Muscle of leg (tissue), 11 donors: Measurements from ENCODE around the gene ZFAND3. TPM values are rescaled to one million over a fixed set of nuclear protein-coding genes. Genes with fewer than 3 reads are reported as not detected.

ENCODE experiments used
- DNase-seq: peaks from one replicate; pipeline ENCODE4 v3.0.0; 2013
- H3K27ac ChIP-seq: one replicate; pipeline ENCODE4 v1.5.1; 2013; ENCODE audit warnings: mild to moderate bottlenecking, low read length, control low read depth
- H3K27me3 ChIP-seq: one replicate; pipeline ENCODE4 v1.6.1; 2013; ENCODE audit warnings: low read length; ENCODE audit not compliant: control insufficient read depth, insufficient read depth
- H3K36me3 ChIP-seq: one replicate; pipeline ENCODE4 v1.6.1; 2013; ENCODE audit warnings: low read length; ENCODE audit not compliant: control insufficient read depth, insufficient read depth
- H3K4me1 ChIP-seq: one replicate; pipeline ENCODE4 v1.6.1; 2013; ENCODE audit warnings: low read length; ENCODE audit not compliant: control insufficient read depth, insufficient read depth
- H3K4me3 ChIP-seq: one replicate; pipeline ENCODE4 v1.5.1; 2013; ENCODE audit warnings: low read length, control low read depth
- H3K9me3 ChIP-seq: replicated peaks from 2 replicates; pipeline ENCODE4 v1.6.1; 2013; ENCODE audit warnings: low read depth, low read length; ENCODE audit not compliant: control insufficient read depth
- WGBS: methylation state at CpG from one replicate; pipeline ENCODE4 v1.1.5; 2013; ENCODE audit warnings: missing lambda C conversion rate; ENCODE audit not compliant: insufficient coverage; 5-methylcytosine and 5-hydroxymethylcytosine counted together
- polyA plus RNA-seq, 8 donors: library from polyadenylated mRNA; unstranded; fragments of 120-200 nt; gene quantifications; one replicate each; pipeline versions ENCODE4 v1.2.1 to v1.2.3, GENCODE V29; 2013; ENCODE audit warnings: inconsistent platforms in 1 of 8, low replicate concordance in 1 of 8; ENCODE audit not compliant: insufficient read length in 8 of 8, insufficient read depth in 1 of 8
- total RNA-seq: library from RNA; stranded (reverse); fragments of 120-200 nt; gene quantifications from one replicate; pipeline ENCODE4 v1.2.4, GENCODE V29; 2013

The ZFAND3 gene
- total and polyA plus RNA-seq, 9 donors, result 13.8 to 92.1 (median 83.8) TPM

- H3K27me3 ChIP-seq, result no peaks in the 10 kb centered on the region
- peaks cover 13% of the 10 kb centered on the region for H3K36me3 ChIP-seq
- H3K9me3 ChIP-seq, result peaks cover 5% of the 10 kb centered on the region
- no peak overlapping the region for H3K4me3 ChIP-seq
- H3K4me1 ChIP-seq, result peaks cover 10% of the 10 kb centered on the region
- H3K27ac ChIP-seq, result peak overlapping the region; percentile 17
- DNase-seq, result peak; percentile 90
Measured at GRCh38 chr6:38131527-38131965, 312.0 kb downstream of the ZFAND3 start.

- DNase-seq, result no peak
- Histone ChIP-seq H3K27me3 (no peaks in the 10 kb centered on the region), H3K9me3 (peaks cover 2% of the 10 kb centered on the region), H3K4me3 (no peak overlapping the region), H3K36me3 (peaks cover 10% of the 10 kb centered on the region), H3K4me1 (peaks cover 10% of the 10 kb centered on the region), H3K27ac (no peak overlapping the region)
- 90% methylated on average over 3 of the region's 7 CpGs for WGBS
Measured at GRCh38 chr6:38133932-38134703, 314.6 kb downstream of the ZFAND3 start.

GRCh38 chr6:38134704-38135088, 315.2 kb downstream of the ZFAND3 start:
- Histone ChIP-seq H3K27ac (no peak overlapping the region), H3K4me3 (no peak overlapping the region), H3K9me3 (no peaks in the 10 kb centered on the region), H3K36me3 (peaks cover 11% of the 10 kb centered on the region), H3K27me3 (no peaks in the 10 kb centered on the region), H3K4me1 (peaks cover 10% of the 10 kb centered on the region)
- WGBS, result 91% methylated on average over 2 of the region's 4 CpGs
- DNase-seq, result no peak

- 85% methylated on average over 2 of the region's 4 CpGs for WGBS
- H3K27me3 ChIP-seq, result no peaks in the 10 kb centered on the region
- peaks cover 16% of the 10 kb centered on the region for H3K36me3 ChIP-seq
- no peak overlapping the region for H3K27ac ChIP-seq
- DNase-seq, result no peak
- H3K4me3 ChIP-seq, result no peak overlapping the region
- H3K4me1 ChIP-seq, result peaks cover 8% of the 10 kb centered on the region
- H3K9me3 ChIP-seq, result peaks cover 4% of the 10 kb centered on the region
Measured at GRCh38 chr6:38136547-38136946, 317.0 kb downstream of the ZFAND3 start.

- H3K4me3 ChIP-seq, result no peak overlapping the region
- H3K27ac ChIP-seq, result no peak overlapping the region
- H3K9me3 ChIP-seq, result peaks cover 4% of the 10 kb centered on the region
- H3K27me3 ChIP-seq, result no peaks in the 10 kb centered on the region
- DNase-seq, result no peak
- WGBS, result 69% methylated on average over 3 of the region's 8 CpGs
- peaks cover 12% of the 10 kb centered on the region for H3K36me3 ChIP-seq
- H3K4me1 ChIP-seq, result peaks cover 6% of the 10 kb centered on the region
Measured at GRCh38 chr6:38137608-38138265, 318.2 kb downstream of the ZFAND3 start.

GRCh38 chr6:38138374-38138773, 318.8 kb downstream of the ZFAND3 start:
- peaks cover 12% of the 10 kb centered on the region for H3K36me3 ChIP-seq
- H3K9me3 ChIP-seq, result peaks cover 4% of the 10 kb centered on the region
- no peak for DNase-seq
- peaks cover 11% of the 10 kb centered on the region for H3K4me1 ChIP-seq
- H3K4me3 ChIP-seq, result no peak overlapping the region
- no peak overlapping the region for H3K27ac ChIP-seq
- H3K27me3 ChIP-seq, result no peaks in the 10 kb centered on the region
- 96% methylated on average over 4 of the region's 5 CpGs for WGBS

- DNase-seq, result no peak
- no peaks in the 10 kb centered on the region for H3K27me3 ChIP-seq
- H3K4me1 ChIP-seq, result peaks cover 9% of the 10 kb centered on the region
- H3K4me3 ChIP-seq, result no peak overlapping the region
- WGBS, result 60% methylated on average over 1 of the region's 4 CpGs
- no peak overlapping the region for H3K27ac ChIP-seq
- peaks cover 4% of the 10 kb centered on the region for H3K9me3 ChIP-seq
- peaks cover 15% of the 10 kb centered on the region for H3K36me3 ChIP-seq
Measured at GRCh38 chr6:38141085-38141484, 321.6 kb downstream of the ZFAND3 start.

GRCh38 chr6:38141716-38142115, 322.2 kb downstream of the ZFAND3 start:
- H3K36me3 ChIP-seq, result peaks cover 15% of the 10 kb centered on the region
- H3K9me3 ChIP-seq, result peaks cover 4% of the 10 kb centered on the region
- DNase-seq, result no peak
- no peaks in the 10 kb centered on the region for H3K27me3 ChIP-seq
- H3K27ac ChIP-seq, result no peak overlapping the region
- H3K4me1 ChIP-seq, result peaks cover 9% of the 10 kb centered on the region
- no peak overlapping the region for H3K4me3 ChIP-seq
- WGBS, result 88% methylated on average over 6 of the region's 6 CpGs

GRCh38 chr6:38142178-38142902, 322.8 kb downstream of the ZFAND3 start:
- DNase-seq, result no peak
- Histone ChIP-seq H3K27ac (no peak overlapping the region), H3K9me3 (peaks cover 4% of the 10 kb centered on the region), H3K4me1 (peaks cover 9% of the 10 kb centered on the region), H3K27me3 (no peaks in the 10 kb centered on the region), H3K36me3 (peaks cover 15% of the 10 kb centered on the region), H3K4me3 (no peak overlapping the region)
- 84% methylated on average over 2 of the region's 7 CpGs for WGBS
